ENCODE measurements around the gene COG8.
"Not testable (repeated sequence)": the region's sequence is repeated elsewhere in the genome, so short reads cannot be mapped to it uniquely, and the experiment has no call there.

The COG8 gene

GRCh38 chr16:69339289-69340094, at the start of gene COG8, which contains the start of gene NIP7:
COG8 (minus strand) TSS chr16:69339564; CDS start chr16:69339552, 12 bp downstream.
NIP7 (plus strand) TSS chr16:69339772; CDS start chr16:69339830, 58 bp downstream.
- DNase-seq (ENCODE audit: low spot score), result peak; percentile 91

GRCh38 chr16:69386596-69386995, 47.2 kb upstream of the COG8 start:
- no peak for DNase-seq (ENCODE audit: low spot score)

GRCh38 chr16:69384974-69385373, 45.6 kb upstream of the COG8 start:
- DNase-seq (ENCODE audit: low spot score), result no peak

- DNase-seq (ENCODE audit: low spot score), result no peak
Observed at GRCh38 chr16:69382421-69382820, 43.1 kb upstream of the COG8 start.

GRCh38 chr16:69381231-69381630, 41.9 kb upstream of the COG8 start:
- no peak for DNase-seq (ENCODE audit: low spot score)

GRCh38 chr16:69378760-69379159, 39.4 kb upstream of the COG8 start:
- no peak for DNase-seq (ENCODE audit: low spot score)

GRCh38 chr16:69378036-69378435, 38.7 kb upstream of the COG8 start:
- no peak for DNase-seq (ENCODE audit: low spot score)

GRCh38 chr16:69376393-69377059, 37.2 kb upstream of the COG8 start:
- DNase-seq (ENCODE audit: low spot score), result no peak

- DNase-seq (ENCODE audit: low spot score), result no peak
Observed at GRCh38 chr16:69373019-69373418, 33.7 kb upstream of the COG8 start.

- DNase-seq (ENCODE audit: low spot score), result no peak
Observed at GRCh38 chr16:69371564-69371963, 32.2 kb upstream of the COG8 start.

- DNase-seq (ENCODE audit: low spot score), result no peak
Observed at GRCh38 chr16:69368866-69369265, 29.5 kb upstream of the COG8 start.

GRCh38 chr16:69367980-69368379, 28.6 kb upstream of the COG8 start:
- DNase-seq (ENCODE audit: low spot score), result no peak

- DNase-seq (ENCODE audit: low spot score), result no peak
Observed at GRCh38 chr16:69366431-69366830, 27.1 kb upstream of the COG8 start.

GRCh38 chr16:69365901-69366300, 26.5 kb upstream of the COG8 start:
- no peak for DNase-seq (ENCODE audit: low spot score)

GRCh38 chr16:69364088-69364487, 24.7 kb upstream of the COG8 start:
- DNase-seq (ENCODE audit: low spot score), result no peak

- no peak for DNase-seq (ENCODE audit: low spot score)
Observed at GRCh38 chr16:69363281-69363717, 23.9 kb upstream of the COG8 start.

GRCh38 chr16:69360070-69360469, 20.7 kb upstream of the COG8 start:
- DNase-seq (ENCODE audit: low spot score), result not testable (repeated sequence)

GRCh38 chr16:69351309-69352027, 12.1 kb upstream of the COG8 start, which contains the start of gene TMED6:
TMED6 (minus strand) TSS chr16:69351786; CDS start chr16:69351753, 33 bp downstream.
- DNase-seq (ENCODE audit: low spot score), result no peak

- DNase-seq (ENCODE audit: low spot score), result no peak
Observed at GRCh38 chr16:69350536-69351133, 11.3 kb upstream of the COG8 start.

GRCh38 chr16:69349536-69349935, 10.2 kb upstream of the COG8 start:
- DNase-seq (ENCODE audit: low spot score), result no peak

GRCh38 chr16:69348222-69348621, 8.9 kb upstream of the COG8 start:
- DNase-seq (ENCODE audit: low spot score), result no peak

- DNase-seq (ENCODE audit: low spot score), result no peak
Observed at GRCh38 chr16:69346683-69347082, 7.3 kb upstream of the COG8 start.
